Nephron progenitor cell (in vitro differentiated cells): ENCODE results near the gene NRGN.

Source experiments
- DNase-seq: peaks from one replicate; pipeline ENCODE4 v3.0.0; 2021
- H3K27ac Mint-ChIP-seq: 2 replicates; pipeline ENCODE4 v1.8.0; 2021; ENCODE audit warnings: mild to moderate bottlenecking, moderate library complexity, mixed read lengths
- H3K27me3 Mint-ChIP-seq: 2 replicates; pipeline ENCODE4 v1.8.0; 2021; ENCODE audit warnings: mild to moderate bottlenecking, low read depth, mixed read lengths; ENCODE audit not compliant: poor library complexity
- H3K36me3 Mint-ChIP-seq: 2 replicates; pipeline ENCODE4 v1.8.0; 2021; ENCODE audit warnings: low read depth, mixed read lengths
- H3K4me1 Mint-ChIP-seq: 2 replicates; pipeline ENCODE4 v1.8.0; 2021; ENCODE audit warnings: mixed read lengths
- H3K4me3 Mint-ChIP-seq: 2 replicates; pipeline ENCODE4 v1.8.0; 2021; ENCODE audit warnings: mild to moderate bottlenecking, moderate library complexity, mixed read lengths
- H3K9me3 Mint-ChIP-seq: 2 replicates; pipeline ENCODE4 v1.8.0; 2021; ENCODE audit warnings: mild to moderate bottlenecking, moderate library complexity, mixed read lengths
- TF ChIP-seq, protein P1 (sequence below): fragments of 200-600 bp; sonication (generic); IDR thresholded peaks from 2 replicates; pipeline ENCODE4 v1.5.0; 2021; ENCODE audit warnings: antibody characterized with exemption

The NRGN gene

DNA sequence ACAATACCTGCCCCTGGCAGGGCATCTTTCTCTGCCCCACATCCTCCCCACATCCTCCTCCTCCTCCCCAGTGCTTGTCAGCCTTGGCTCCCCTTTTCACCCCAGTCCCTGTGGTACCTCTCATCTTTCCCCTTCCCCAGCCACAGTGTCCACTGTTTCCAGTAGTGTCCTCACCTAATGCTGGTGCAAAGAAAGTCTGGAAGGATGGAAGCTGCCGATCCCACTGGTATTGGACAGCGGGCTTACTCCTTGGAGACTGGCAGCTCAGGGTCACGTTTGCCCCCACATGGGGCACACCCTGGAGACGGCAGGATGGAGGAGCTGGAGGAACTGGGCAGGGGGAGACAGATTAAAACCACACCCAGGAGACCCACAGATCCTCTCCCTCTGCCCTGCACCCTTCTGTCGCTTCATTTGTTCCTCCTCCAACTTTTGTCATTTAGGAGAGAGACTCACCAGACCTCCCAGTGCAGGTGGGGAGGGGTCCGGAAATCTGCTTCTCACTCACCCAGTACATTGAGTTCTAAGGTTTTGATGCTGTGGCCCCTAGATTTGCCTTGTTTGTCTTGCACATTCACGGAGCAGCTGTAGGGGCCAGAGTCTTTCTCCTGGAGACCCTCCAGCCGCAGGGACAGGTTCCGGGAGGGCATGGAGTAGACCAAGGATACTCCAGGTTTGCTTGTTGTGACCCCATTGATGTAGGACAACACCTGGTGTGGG, 16.5 kb downstream of the NRGN start:
- Mint-ChIP-seq H3K9me3 (no peaks in the 10 kb centered on the region), H3K4me3 (no peak overlapping the region), H3K27ac (no peak overlapping the region), H3K4me1 (peaks cover 46% of the 10 kb centered on the region), H3K36me3 (no peaks in the 10 kb centered on the region), H3K27me3 (peaks cover 100% of the 10 kb centered on the region)
- no peak for DNase-seq
- TF ChIP-seq, protein P1, sequence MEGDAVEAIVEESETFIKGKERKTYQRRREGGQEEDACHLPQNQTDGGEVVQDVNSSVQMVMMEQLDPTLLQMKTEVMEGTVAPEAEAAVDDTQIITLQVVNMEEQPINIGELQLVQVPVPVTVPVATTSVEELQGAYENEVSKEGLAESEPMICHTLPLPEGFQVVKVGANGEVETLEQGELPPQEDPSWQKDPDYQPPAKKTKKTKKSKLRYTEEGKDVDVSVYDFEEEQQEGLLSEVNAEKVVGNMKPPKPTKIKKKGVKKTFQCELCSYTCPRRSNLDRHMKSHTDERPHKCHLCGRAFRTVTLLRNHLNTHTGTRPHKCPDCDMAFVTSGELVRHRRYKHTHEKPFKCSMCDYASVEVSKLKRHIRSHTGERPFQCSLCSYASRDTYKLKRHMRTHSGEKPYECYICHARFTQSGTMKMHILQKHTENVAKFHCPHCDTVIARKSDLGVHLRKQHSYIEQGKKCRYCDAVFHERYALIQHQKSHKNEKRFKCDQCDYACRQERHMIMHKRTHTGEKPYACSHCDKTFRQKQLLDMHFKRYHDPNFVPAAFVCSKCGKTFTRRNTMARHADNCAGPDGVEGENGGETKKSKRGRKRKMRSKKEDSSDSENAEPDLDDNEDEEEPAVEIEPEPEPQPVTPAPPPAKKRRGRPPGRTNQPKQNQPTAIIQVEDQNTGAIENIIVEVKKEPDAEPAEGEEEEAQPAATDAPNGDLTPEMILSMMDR = no peak

DNA sequence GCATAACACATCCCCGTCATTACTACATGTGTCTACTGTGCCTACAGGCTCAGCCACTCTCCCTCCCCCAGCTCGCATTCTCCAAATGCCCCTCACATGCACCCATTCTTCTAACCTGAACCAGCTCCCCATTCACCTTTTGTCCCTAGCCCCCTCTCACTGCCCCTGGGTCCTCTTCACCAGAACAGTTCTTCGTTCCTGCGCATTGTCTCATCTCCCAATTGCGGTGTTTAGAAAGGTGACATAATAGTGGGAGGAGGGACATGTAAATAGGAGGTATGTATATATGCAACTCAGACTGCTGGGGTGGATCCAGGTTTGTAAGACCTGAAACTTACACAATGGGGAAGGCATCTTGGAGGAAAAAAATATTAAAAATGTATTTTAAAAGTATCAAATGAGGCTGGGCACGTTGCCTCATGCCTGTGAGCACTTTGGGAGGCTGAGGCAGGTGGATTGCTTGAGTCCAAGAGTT, 17.0 kb downstream of the NRGN start:
- no peak overlapping the region for H3K27ac Mint-ChIP-seq
- H3K36me3 Mint-ChIP-seq = no peaks in the 10 kb centered on the region
- TF ChIP-seq, protein P1 = no peak
- H3K9me3 Mint-ChIP-seq = no peaks in the 10 kb centered on the region
- peaks cover 100% of the 10 kb centered on the region for H3K27me3 Mint-ChIP-seq
- H3K4me3 Mint-ChIP-seq = no peak overlapping the region
- no peak for DNase-seq
- H3K4me1 Mint-ChIP-seq = peaks cover 52% of the 10 kb centered on the region

DNA sequence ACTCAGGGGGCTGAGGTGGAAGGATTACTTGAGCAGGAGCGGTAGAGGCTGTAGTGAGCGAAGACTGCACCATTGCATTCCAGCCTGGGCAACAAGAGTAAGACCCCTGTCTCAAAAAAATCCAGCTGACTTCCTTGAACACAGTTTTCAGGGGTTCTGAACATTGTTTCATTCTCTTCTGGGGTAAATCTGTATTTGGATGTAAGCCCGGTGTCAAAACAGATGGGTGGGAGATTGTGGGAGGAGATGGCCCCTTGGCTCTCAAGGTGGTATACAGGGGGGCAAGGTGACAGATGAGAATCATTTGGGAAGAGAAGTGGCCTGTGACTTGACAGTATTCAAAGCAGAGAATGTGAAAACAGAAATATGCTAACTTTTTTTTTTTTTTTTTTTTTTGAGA, 17.6 kb downstream of the NRGN start:
- TF ChIP-seq, protein P1 = no peak
- no peak for DNase-seq
- Mint-ChIP-seq H3K36me3 (no peaks in the 10 kb centered on the region), H3K9me3 (no peaks in the 10 kb centered on the region), H3K4me3 (no peak overlapping the region), H3K27me3 (peaks cover 99% of the 10 kb centered on the region), H3K27ac (no peak overlapping the region), H3K4me1 (peaks cover 51% of the 10 kb centered on the region)

DNA sequence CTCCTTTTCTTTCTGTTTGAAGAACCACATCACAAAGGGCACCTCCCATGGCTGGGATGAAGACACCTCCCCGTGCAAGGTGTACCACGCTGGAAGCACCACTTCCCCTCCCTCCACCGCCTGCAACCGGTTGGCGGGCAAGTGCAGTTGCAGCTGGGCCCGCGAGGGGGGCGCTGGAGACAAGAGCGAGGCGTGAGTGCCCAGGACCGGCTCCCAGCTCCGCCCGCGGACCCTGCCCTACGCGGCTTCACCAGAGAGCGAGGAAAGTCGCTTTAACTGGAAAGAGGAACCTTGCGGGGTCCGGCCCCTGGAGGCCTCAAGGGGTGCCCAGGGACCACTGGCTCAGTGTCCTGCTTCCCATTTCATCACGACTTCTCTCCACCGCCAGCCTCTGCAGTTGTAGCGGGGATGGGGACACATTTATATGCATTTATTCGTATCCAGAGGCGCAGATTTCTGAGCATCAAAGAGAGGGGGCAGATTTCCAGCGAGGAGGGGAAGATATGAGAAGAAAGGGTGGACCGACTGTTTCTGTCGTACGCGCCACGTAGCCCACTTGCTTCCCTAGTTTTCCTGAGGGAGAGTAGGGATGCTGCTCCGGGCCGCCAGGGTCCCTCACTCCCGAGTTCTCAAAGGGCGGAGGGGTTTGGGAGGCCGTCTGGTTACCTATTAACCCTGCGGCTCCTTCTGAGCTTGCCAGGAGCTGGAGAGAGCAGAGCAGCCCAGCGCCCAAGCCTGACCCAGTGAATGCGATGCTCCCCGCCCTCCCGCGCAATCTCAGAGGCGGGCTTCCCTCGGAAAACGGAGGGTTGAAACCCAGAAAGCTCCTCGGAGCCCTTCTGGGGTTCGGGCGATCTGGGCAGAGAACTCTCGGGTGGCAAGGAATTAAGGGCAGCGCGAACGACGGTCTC, 18.9 kb downstream of the NRGN start:
- peaks cover 97% of the 10 kb centered on the region for H3K27me3 Mint-ChIP-seq
- DNase-seq = peak; percentile 84
- TF ChIP-seq, protein P1 = peak; percentile 73

DNA sequence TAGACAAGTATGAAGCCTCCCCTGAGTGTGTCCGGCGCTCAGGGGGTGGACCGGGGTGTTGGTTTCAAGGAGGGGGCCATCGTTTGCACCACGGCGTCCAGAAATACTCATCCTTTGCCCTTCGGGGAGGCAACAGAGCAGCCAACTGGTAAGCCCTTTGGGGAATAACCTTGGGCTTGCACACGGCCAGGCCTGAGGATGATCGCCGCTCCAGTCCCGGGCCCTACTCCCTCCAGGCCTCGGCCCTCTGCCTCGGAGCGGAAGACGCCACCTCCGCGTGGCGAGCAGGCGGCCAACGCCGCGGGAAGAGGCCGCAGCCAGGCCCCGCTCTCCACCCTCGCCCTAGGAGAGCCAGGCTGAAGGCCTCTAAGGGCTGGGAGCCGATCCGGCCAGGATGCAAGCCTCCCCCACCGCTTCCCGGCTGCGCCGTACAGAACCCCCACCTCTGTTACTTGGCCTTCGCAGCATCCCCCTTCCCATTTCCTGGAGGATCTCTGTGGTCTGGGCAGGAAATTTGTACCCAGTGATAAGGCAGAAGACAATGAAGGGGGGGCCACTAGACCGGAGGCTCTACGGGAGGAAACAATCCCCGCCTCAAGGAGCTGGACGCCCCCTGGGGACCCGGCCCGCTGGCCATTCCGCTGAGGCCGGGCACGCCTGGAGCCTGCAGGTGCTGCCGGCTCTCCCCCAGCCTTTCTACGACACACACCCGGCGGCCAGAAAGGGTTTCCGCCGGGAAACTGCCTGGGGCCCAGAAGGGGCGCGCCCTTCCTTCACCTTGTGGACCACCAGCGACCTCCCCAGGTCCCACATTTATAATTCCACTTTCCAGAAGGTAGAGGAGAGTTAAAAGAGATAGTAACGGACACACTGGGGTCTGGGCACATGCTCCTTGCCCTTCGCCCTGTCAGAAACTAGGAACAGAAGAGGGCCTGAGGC, 19.8 kb downstream of the NRGN start:
- H3K4me1 Mint-ChIP-seq = peaks cover 51% of the 10 kb centered on the region
- DNase-seq = no peak
- no peaks in the 10 kb centered on the region for H3K9me3 Mint-ChIP-seq
- H3K4me3 Mint-ChIP-seq = peak overlapping the region; percentile 52
- H3K27ac Mint-ChIP-seq = no peak overlapping the region
- H3K36me3 Mint-ChIP-seq = no peaks in the 10 kb centered on the region
- peaks cover 87% of the 10 kb centered on the region for H3K27me3 Mint-ChIP-seq
- TF ChIP-seq, protein P1 = no peak

More for the DNA sequence above, 18.9 kb downstream of the NRGN start:
- peaks cover 51% of the 10 kb centered on the region for H3K4me1 Mint-ChIP-seq
- no peaks in the 10 kb centered on the region for H3K36me3 Mint-ChIP-seq
- no peak overlapping the region for H3K27ac Mint-ChIP-seq
- no peaks in the 10 kb centered on the region for H3K9me3 Mint-ChIP-seq
- peak overlapping the region; percentile 83 for H3K4me3 Mint-ChIP-seq
